ENCODE data around the gene LBP.

Gene LBP

DNA sequence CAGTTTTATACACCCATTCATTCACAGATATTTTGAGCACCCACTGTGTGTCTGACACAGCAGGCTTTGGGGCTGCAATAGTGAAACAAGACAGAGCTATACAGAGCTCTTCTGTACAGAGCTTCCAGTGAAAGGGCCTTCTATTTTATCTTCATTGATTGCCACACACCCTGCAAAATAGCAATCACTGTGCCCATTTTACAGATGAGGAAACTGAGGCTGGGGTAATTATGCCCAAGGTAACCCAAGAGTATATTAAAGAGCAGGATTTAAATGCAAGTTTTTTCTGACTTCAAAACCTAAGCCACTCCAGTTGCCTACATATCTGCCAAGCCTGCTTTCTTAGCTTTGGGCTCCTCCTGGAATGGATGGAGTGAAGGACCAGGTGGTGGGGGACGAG, 37.8 kb upstream of the LBP start:
- TF ChIP-seq EZH2phosphoT487 (conservative IDR thresholded peaks at IDR 0.05; ENCODE audit: low read length): no peak
- TF ChIP-seq, protein P1, sequence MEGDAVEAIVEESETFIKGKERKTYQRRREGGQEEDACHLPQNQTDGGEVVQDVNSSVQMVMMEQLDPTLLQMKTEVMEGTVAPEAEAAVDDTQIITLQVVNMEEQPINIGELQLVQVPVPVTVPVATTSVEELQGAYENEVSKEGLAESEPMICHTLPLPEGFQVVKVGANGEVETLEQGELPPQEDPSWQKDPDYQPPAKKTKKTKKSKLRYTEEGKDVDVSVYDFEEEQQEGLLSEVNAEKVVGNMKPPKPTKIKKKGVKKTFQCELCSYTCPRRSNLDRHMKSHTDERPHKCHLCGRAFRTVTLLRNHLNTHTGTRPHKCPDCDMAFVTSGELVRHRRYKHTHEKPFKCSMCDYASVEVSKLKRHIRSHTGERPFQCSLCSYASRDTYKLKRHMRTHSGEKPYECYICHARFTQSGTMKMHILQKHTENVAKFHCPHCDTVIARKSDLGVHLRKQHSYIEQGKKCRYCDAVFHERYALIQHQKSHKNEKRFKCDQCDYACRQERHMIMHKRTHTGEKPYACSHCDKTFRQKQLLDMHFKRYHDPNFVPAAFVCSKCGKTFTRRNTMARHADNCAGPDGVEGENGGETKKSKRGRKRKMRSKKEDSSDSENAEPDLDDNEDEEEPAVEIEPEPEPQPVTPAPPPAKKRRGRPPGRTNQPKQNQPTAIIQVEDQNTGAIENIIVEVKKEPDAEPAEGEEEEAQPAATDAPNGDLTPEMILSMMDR (IDR thresholded peaks at IDR 0.05; ENCODE audit: insufficient read depth, low read length, poor library complexity, severe bottlenecking): no peak
- no peaks in the 10 kb centered on the region for H3K9me2 ChIP-seq (replicated peaks; ENCODE audit: insufficient read depth, low read length)
- no peak overlapping the region for H3K4me2 ChIP-seq (ENCODE audit: low read depth, low read length, poor library complexity, severe bottlenecking)
- H3K27ac ChIP-seq (ENCODE audit: low read depth, low read length): no peak overlapping the region
- H3K79me2 ChIP-seq (ENCODE audit: insufficient read depth, low read length): no peaks in the 10 kb centered on the region
- H3K9ac ChIP-seq (ENCODE audit: low read length): no peak overlapping the region
- no peaks in the 10 kb centered on the region for H3K9me3 ChIP-seq (ENCODE audit: insufficient read depth, low read length)
- no peak overlapping the region for H3K4me3 ChIP-seq (ENCODE audit: insufficient read depth, low read length, poor library complexity, severe bottlenecking)
- H3F3A ChIP-seq (ENCODE audit: insufficient read depth): no peaks in the 10 kb centered on the region
- H2AFZ ChIP-seq (ENCODE audit: low read depth, low read length, severe bottlenecking): no peak overlapping the region
- H3K36me3 ChIP-seq (ENCODE audit: low read length): no peaks in the 10 kb centered on the region
- no peaks in the 10 kb centered on the region for H4K20me1 ChIP-seq (ENCODE audit: low read depth, low read length)
- 0 out of 2 replicates have a peak, but pooled peaks cover 3% of the 10 kb centered on the region for H3K27me3 ChIP-seq (ENCODE audit: low read length)

DNA sequence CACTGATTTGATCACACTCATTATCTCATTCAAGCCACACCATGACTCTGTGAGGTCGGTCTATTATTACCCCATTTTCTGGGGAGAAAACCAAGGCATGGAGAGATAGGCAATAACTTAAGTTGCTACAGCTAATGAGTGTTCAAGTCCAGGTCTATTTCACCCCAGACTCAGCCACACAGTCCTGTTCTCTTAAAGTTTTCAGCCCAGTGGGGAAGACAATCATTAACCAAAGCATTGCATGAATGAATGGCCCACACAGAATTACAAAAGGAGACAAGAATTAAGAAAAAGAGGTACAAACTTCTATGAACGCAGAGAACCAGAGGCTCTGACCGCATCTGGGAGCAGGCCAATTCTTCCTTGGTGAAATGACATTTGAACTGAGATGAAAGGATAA, 35.2 kb upstream of the LBP start:
- TF ChIP-seq, protein P1 (IDR thresholded peaks at IDR 0.05; ENCODE audit: insufficient read depth, low read length, poor library complexity, severe bottlenecking): no peak
- TF ChIP-seq EZH2phosphoT487 (conservative IDR thresholded peaks at IDR 0.05; ENCODE audit: low read length): no peak
- H3K4me2 ChIP-seq (ENCODE audit: low read depth, low read length, poor library complexity, severe bottlenecking): no peak overlapping the region
- 0 out of 2 replicates have a peak, but pooled peaks cover 3% of the 10 kb centered on the region for H3K27me3 ChIP-seq (ENCODE audit: low read length)
- H3F3A ChIP-seq (ENCODE audit: insufficient read depth): no peaks in the 10 kb centered on the region
- H3K79me2 ChIP-seq (ENCODE audit: insufficient read depth, low read length): no peaks in the 10 kb centered on the region
- no peak overlapping the region for H3K27ac ChIP-seq (ENCODE audit: low read depth, low read length)
- no peaks in the 10 kb centered on the region for H3K9me2 ChIP-seq (replicated peaks; ENCODE audit: insufficient read depth, low read length)
- no peak overlapping the region for H3K9ac ChIP-seq (ENCODE audit: low read length)
- H2AFZ ChIP-seq (ENCODE audit: low read depth, low read length, severe bottlenecking): no peak overlapping the region
- no peaks in the 10 kb centered on the region for H4K20me1 ChIP-seq (ENCODE audit: low read depth, low read length)
- no peaks in the 10 kb centered on the region for H3K9me3 ChIP-seq (ENCODE audit: insufficient read depth, low read length)
- no peaks in the 10 kb centered on the region for H3K36me3 ChIP-seq (ENCODE audit: low read length)
- H3K4me3 ChIP-seq (ENCODE audit: insufficient read depth, low read length, poor library complexity, severe bottlenecking): no peak overlapping the region

DNA sequence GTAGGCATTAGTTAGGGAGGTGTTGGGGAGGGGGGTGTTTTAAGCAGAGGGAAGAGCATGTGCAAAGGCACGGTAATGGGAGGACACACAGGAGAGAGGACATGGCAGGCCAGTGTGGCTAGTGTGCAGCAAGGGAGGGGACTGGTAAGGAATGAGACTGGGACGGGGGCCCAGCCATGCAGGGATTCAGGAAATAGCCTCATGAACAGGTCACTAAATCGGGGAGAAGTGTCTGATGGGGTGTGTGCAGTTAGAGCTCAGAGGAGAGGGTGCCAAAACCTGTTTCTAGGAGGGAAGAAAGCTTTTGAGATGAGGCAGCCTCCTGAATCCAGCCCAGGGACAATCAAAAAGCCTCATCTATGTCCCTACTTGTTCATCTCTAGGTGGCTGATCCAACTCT, 34.8 kb upstream of the LBP start:
- no peak overlapping the region for H2AFZ ChIP-seq (ENCODE audit: low read depth, low read length, severe bottlenecking)
- H3F3A ChIP-seq (ENCODE audit: insufficient read depth): no peaks in the 10 kb centered on the region
- TF ChIP-seq, protein P1 (IDR thresholded peaks at IDR 0.05; ENCODE audit: insufficient read depth, low read length, poor library complexity, severe bottlenecking): no peak
- TF ChIP-seq EZH2phosphoT487 (conservative IDR thresholded peaks at IDR 0.05; ENCODE audit: low read length): no peak

More for the DNA sequence above, 34.8 kb upstream of the LBP start:
- Histone ChIP-seq H3K4me3 (ENCODE audit: insufficient read depth, low read length, poor library complexity, severe bottlenecking) (no peak overlapping the region), H3K27me3 (ENCODE audit: low read length) (0 out of 2 replicates have a peak, but pooled peaks cover 3% of the 10 kb centered on the region), H3K36me3 (ENCODE audit: low read length) (no peaks in the 10 kb centered on the region), H3K9me3 (ENCODE audit: insufficient read depth, low read length) (no peaks in the 10 kb centered on the region), H3K9me2 (replicated peaks; ENCODE audit: insufficient read depth, low read length) (no peaks in the 10 kb centered on the region), H3K9ac (ENCODE audit: low read length) (no peak overlapping the region), H3K4me2 (ENCODE audit: low read depth, low read length, poor library complexity, severe bottlenecking) (no peak overlapping the region), H3K27ac (ENCODE audit: low read depth, low read length) (no peak overlapping the region), H3K79me2 (ENCODE audit: insufficient read depth, low read length) (no peaks in the 10 kb centered on the region), H4K20me1 (ENCODE audit: low read depth, low read length) (no peaks in the 10 kb centered on the region)
